Brain microvascular endothelial cell (primary cell): ENCODE results near the gene ACSL6.

Source experiments
- DNase-seq: peaks from one replicate; pipeline ENCODE4 v3.0.0-alpha.2; 2020
- H3K27ac ChIP-seq: fragments of 250-450 bp; sonication (Bioruptor Pico); 2 replicates; pipeline ENCODE4 v1.5.1; 2020; ENCODE audit warnings: mild to moderate bottlenecking, moderate library complexity
- H3K27me3 ChIP-seq: fragments of 250-450 bp; sonication (Bioruptor Pico); replicated peaks from 2 replicates; pipeline ENCODE4 v1.5.1; 2020; ENCODE audit warnings: mild to moderate bottlenecking
- H3K36me3 ChIP-seq: fragments of 250-450 bp; sonication (Bioruptor Pico); replicated peaks from 2 replicates; pipeline ENCODE4 v1.5.1; 2020; ENCODE audit warnings: mild to moderate bottlenecking
- H3K4me3 ChIP-seq: 2 replicates; pipeline ENCODE4 v1.5.1; 2011; ENCODE audit warnings: low read depth, mild to moderate bottlenecking, control low read depth, low read length, moderate library complexity
- in situ Hi-C: cut with HindIII; loops from 2 replicates; pipeline ENCODE4 v1.10.0; 2017; ENCODE audit warnings: low sequenced_read_pairs, low pct_ligation_motif_present
- TF ChIP-seq, protein P1 (sequence below): IDR thresholded peaks from 2 replicates; pipeline ENCODE4 v1.5.1; 2011; ENCODE audit warnings: low read depth, mild to moderate bottlenecking, moderate library complexity, low read length, control low read depth, inconsistent platforms; ENCODE audit errors: missing control alignments

The ACSL6 gene

DNA sequence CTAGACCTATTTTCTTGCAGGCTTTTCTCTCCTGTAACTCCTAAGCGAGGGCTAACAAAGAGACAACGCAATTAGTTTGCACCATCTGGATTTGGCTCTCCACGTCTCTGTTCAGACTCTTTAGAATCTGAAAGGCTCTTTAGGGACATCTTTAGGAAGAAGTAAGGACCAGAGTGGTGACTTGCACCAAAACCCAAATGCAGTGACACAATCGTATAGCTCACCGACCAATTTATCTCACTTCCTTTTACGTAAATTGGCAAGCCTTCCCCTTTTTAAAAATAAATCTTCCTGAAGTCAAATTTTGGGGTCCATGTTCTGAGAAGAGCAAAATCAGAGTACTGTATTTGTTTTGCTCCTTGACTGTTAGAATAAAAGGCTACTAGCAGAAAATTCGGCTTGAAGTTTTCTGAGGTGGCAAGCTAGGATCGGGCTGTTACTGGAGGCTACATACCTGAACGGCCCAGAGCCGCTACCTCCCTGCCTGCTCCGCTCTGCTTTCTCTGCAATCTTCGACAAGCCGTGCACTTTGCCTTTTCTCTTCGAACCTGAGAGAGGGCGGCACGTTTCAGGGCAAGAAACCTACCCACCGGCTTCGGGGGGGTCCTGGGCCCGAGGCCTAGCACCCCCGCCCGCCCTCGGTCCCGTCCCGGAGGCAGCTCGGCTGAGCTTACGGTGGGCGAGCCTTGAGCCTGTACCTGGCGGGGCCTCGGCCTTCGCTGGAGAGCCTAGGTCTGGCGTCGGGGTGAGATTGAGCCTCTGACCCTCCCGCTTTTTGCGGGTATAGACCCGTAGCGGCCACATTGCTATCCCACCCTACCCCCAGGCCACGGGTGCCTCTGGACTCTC, 66.5 kb downstream of the ACSL6 start:
- no peaks in the 10 kb centered on the region for H3K27me3 ChIP-seq
- H3K4me3 ChIP-seq: no peak overlapping the region
- TF ChIP-seq, protein P1, sequence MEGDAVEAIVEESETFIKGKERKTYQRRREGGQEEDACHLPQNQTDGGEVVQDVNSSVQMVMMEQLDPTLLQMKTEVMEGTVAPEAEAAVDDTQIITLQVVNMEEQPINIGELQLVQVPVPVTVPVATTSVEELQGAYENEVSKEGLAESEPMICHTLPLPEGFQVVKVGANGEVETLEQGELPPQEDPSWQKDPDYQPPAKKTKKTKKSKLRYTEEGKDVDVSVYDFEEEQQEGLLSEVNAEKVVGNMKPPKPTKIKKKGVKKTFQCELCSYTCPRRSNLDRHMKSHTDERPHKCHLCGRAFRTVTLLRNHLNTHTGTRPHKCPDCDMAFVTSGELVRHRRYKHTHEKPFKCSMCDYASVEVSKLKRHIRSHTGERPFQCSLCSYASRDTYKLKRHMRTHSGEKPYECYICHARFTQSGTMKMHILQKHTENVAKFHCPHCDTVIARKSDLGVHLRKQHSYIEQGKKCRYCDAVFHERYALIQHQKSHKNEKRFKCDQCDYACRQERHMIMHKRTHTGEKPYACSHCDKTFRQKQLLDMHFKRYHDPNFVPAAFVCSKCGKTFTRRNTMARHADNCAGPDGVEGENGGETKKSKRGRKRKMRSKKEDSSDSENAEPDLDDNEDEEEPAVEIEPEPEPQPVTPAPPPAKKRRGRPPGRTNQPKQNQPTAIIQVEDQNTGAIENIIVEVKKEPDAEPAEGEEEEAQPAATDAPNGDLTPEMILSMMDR: no peak
- H3K36me3 ChIP-seq: no peaks in the 10 kb centered on the region
- no peak for DNase-seq
- no peak overlapping the region for H3K27ac ChIP-seq
- in situ Hi-C loops: no loop called here

DNA sequence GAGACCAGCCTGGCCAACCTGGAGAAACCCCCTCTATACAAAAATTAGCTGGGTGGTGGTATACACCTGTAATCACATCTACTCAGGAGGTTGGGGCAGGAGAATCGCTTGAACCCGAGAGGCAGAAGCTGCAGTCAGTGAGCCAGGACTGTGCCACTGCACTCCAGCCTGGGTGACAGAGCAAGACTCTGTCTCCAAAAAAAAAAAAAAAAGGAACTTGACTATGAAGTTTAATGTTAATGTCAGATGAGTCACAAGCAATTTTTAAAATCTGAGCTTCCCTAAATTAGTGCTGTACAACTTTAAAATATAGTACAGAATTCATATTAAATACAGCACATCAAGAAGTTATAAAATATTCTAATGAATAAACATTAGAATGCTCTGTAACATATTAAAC, 67.5 kb downstream of the ACSL6 start:
- TF ChIP-seq, protein P1: no peak
- DNase-seq: no peak
- no peak overlapping the region for H3K27ac ChIP-seq
- no peaks in the 10 kb centered on the region for H3K27me3 ChIP-seq
- H3K36me3 ChIP-seq: no peaks in the 10 kb centered on the region
- in situ Hi-C loops: no loop called here
- H3K4me3 ChIP-seq: no peak overlapping the region

- TF ChIP-seq, protein P1: no peak
- Histone ChIP-seq H3K27me3 (no peaks in the 10 kb centered on the region), H3K27ac (no peak overlapping the region), H3K4me3 (no peak overlapping the region), H3K36me3 (no peaks in the 10 kb centered on the region)
- in situ Hi-C loops: no loop called here
- no peak for DNase-seq
Measured at GRCh38 chr5:131942016-131942415, 69.4 kb downstream of the ACSL6 start.

DNA sequence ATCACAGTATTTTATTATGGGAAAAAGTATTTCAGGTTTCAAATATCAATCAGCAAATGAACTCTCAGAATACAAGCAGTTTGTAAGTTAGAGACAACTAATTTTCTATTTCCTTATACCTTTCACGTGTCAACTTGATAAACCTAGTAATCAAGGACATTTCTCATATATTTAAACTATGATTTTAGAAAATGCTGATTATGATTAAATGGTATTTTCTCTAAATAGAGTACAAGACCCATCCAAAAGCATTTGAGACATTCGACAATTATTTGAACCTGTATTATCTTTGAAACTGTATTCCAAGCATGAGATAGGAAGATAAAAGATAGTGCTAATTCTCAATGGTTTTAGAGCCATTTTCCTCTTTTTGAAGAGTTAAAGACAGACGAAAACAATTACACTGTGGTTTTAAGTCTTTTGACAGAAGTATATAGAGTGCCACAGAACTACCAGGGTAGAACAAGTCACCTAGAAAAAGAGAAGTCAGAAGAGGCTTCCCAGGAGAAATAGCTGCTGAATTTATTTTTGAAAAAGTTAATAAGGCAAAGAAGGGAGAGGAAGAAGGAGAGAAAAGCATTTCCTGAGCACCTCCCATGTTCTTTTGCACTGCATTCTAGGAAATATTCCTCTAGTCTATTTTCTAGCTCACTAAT, 71.6 kb downstream of the ACSL6 start:
- Histone ChIP-seq H3K27me3 (no peaks in the 10 kb centered on the region), H3K4me3 (no peak overlapping the region), H3K27ac (no peak overlapping the region), H3K36me3 (no peaks in the 10 kb centered on the region)
- in situ Hi-C loops: no loop called here
- TF ChIP-seq, protein P1: no peak
- DNase-seq: no peak

DNA sequence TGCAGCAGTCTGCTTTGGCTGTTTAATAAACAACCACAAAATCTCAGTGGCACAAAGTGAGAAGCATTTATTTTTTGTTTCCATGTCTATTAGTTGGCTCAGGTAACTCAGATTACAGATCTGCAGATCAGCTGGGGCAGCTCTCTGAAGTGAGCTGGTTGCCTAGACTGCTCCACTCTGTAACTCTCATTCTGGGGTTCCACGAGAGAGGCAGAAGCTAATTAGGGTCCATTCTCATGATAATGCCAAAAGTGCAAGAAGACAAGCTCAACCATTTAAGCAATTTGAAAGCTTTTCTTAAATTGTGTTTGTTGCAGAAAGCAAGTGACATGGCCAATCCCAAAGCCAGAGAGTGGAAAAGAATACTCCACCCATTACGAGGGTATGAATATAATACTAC, 79.2 kb downstream of the ACSL6 start:
- no peaks in the 10 kb centered on the region for H3K36me3 ChIP-seq
- H3K27ac ChIP-seq: no peak overlapping the region
- no peak for DNase-seq
- H3K27me3 ChIP-seq: no peaks in the 10 kb centered on the region
- in situ Hi-C loops: no loop called here
- TF ChIP-seq, protein P1: no peak
- H3K4me3 ChIP-seq: no peak overlapping the region
